CD14-positive monocyte (primary cell): ENCODE data around the gene VASH2. TPM values are rescaled to one million over a fixed set of nuclear protein-coding genes. Genes with fewer than 3 reads are reported as not detected.

Experiments
- DNase-seq, 3 donors: peaks; one replicate each; pipeline ENCODE4 v3.0.0-alpha.2; 2011 to 2022
- H2AFZ ChIP-seq: 2 replicates; pipeline ENCODE4 v1.6.0; 2012; ENCODE audit warnings: mild to moderate bottlenecking, low read depth, low read length, inconsistent platforms; ENCODE audit not compliant: insufficient read depth, poor library complexity, severe bottlenecking
- H3K27ac ChIP-seq, 2 donors: 1 replicate in 1 of 2; 2 replicates in 1 of 2; pipeline ENCODE4 v1.5.1; 2012 to 2013; ENCODE audit warnings: low read length in 2 of 2, control low read depth in 1 of 2, inconsistent platforms in 1 of 2, low read depth in 1 of 2, mild to moderate bottlenecking in 1 of 2
- H3K27me3 ChIP-seq, 2 donors: one replicate each; pipeline versions ENCODE4 v1.6.0 to v1.6.1; 2011 to 2013; ENCODE audit warnings: low read length in 2 of 2; ENCODE audit not compliant: control insufficient read depth in 2 of 2, insufficient read depth in 2 of 2
- H3K36me3 ChIP-seq, 2 donors: replicated peaks in 1 of 2; 1 replicate in 1 of 2; 2 replicates in 1 of 2; pipeline versions ENCODE4 v1.5.1 to v1.6.1; 2012 to 2013; ENCODE audit warnings: low read length in 2 of 2, control low read depth in 1 of 2, inconsistent platforms in 1 of 2, mild to moderate bottlenecking in 1 of 2; ENCODE audit not compliant: insufficient read depth in 2 of 2, control insufficient read depth in 1 of 2
- H3K4me1 ChIP-seq, 2 donors: 1 replicate in 1 of 2; 2 replicates in 1 of 2; pipeline versions ENCODE4 v1.5.1 to v1.6.1; 2012 to 2013; ENCODE audit warnings: low read length in 2 of 2, control low read depth in 1 of 2, inconsistent platforms in 1 of 2, mild to moderate bottlenecking in 1 of 2, moderate library complexity in 1 of 2; ENCODE audit not compliant: insufficient read depth in 2 of 2, control insufficient read depth in 1 of 2
- H3K4me2 ChIP-seq: replicated peaks from 2 replicates; pipeline ENCODE3; 2012; ENCODE audit warnings: low read length, moderate library complexity, mild to moderate bottlenecking; ENCODE audit not compliant: poor library complexity, severe bottlenecking; ENCODE audit errors: extremely low read depth
- H3K4me3 ChIP-seq, 3 experiments: fragments of 200-600 bp in 1 of 3; sonication (generic) in 1 of 3; replicated peaks in 1 of 3; 1 replicate in 2 of 3; 2 replicates in 1 of 3; pipeline ENCODE4 v1.5.1; 2011 to 2013; ENCODE audit warnings: low read length in 3 of 3, mild to moderate bottlenecking in 3 of 3, control low read depth in 2 of 3, low read depth in 2 of 3, inconsistent platforms in 1 of 3, moderate library complexity in 1 of 3
- H3K79me2 ChIP-seq: 2 replicates; pipeline ENCODE4 v1.6.0; 2012; ENCODE audit warnings: mild to moderate bottlenecking, control low read depth, inconsistent platforms, low read length, moderate library complexity; ENCODE audit not compliant: insufficient read depth
- H3K9ac ChIP-seq: 2 replicates; pipeline ENCODE4 v1.6.0; 2017; ENCODE audit warnings: low read length, mild to moderate bottlenecking; ENCODE audit not compliant: insufficient read depth, poor library complexity, severe bottlenecking
- H3K9me3 ChIP-seq, 2 donors: replicated peaks in 1 of 2; 1 replicate in 1 of 2; 2 replicates in 1 of 2; pipeline versions ENCODE4 v1.5.1 to v1.6.1; 2012 to 2013; ENCODE audit warnings: low read length in 2 of 2, control low read depth in 1 of 2; ENCODE audit not compliant: control insufficient read depth in 1 of 2, insufficient read depth in 1 of 2
- H4K20me1 ChIP-seq: 2 replicates; pipeline ENCODE4 v1.6.0; 2012; ENCODE audit warnings: mild to moderate bottlenecking, low read length, control low read depth, moderate library complexity; ENCODE audit not compliant: insufficient read depth
- H3K27ac Mint-ChIP-seq, 7 donors: one replicate each; pipeline ENCODE4 v1.8.0; 2020; ENCODE audit warnings: mild to moderate bottlenecking in 7 of 7, mixed read lengths in 7 of 7, moderate library complexity in 6 of 7, inconsistent platforms in 2 of 7
- H3K27me3 Mint-ChIP-seq, 3 donors: one replicate each; pipeline ENCODE4 v1.8.0; 2021 to 2022; ENCODE audit warnings: low read depth in 3 of 3, mild to moderate bottlenecking in 3 of 3, mixed read lengths in 3 of 3, moderate library complexity in 3 of 3, inconsistent platforms in 1 of 3
- H3K36me3 Mint-ChIP-seq, 2 donors: one replicate each; pipeline ENCODE4 v1.8.0; 2020; ENCODE audit warnings: mixed read lengths in 2 of 2, inconsistent platforms in 1 of 2, mild to moderate bottlenecking in 1 of 2
- H3K4me1 Mint-ChIP-seq: one replicate; pipeline ENCODE4 v1.8.0; 2020; ENCODE audit warnings: mild to moderate bottlenecking, mixed read lengths
- H3K4me3 Mint-ChIP-seq, 2 donors: one replicate each; pipeline ENCODE4 v1.8.0; 2020; ENCODE audit warnings: mild to moderate bottlenecking in 2 of 2, mixed read lengths in 2 of 2, moderate library complexity in 1 of 2
- H3K9me3 Mint-ChIP-seq, 7 donors: one replicate each; pipeline ENCODE4 v1.8.0; 2020 to 2022; ENCODE audit warnings: mixed read lengths in 7 of 7, mild to moderate bottlenecking in 6 of 7, moderate library complexity in 6 of 7, inconsistent platforms in 2 of 7
- WGBS: methylation state at CpG from one replicate; pipeline ENCODE4 v1.1.5; 2013; ENCODE audit warnings: missing lambda C conversion rate; ENCODE audit not compliant: insufficient coverage; 5-methylcytosine and 5-hydroxymethylcytosine counted together
- intact Hi-C, 2 donors: fragments of 100-400 bp; cut with micrococcal nuclease; formaldehyde crosslinking; loops; one replicate each; pipeline versions ENCODE4 v1.15.0 to v1.15.1; 2023
- polyA plus RNA-seq, 3 donors: library from polyadenylated mRNA; depleted of rRNA in 1 of 3; unstranded in 2 of 3; stranded (reverse) in 1 of 3; fragments of 300-500 nt in 2 of 3; fragments of >200 nt in 1 of 3; fragmentation: Illumina TruSeq in 2 of 3; gene quantifications; 1 replicate in 2 of 3; 2 replicates in 1 of 3; pipeline ENCODE4 v1.2.3, GENCODE V29; 2012 to 2021
- TF ChIP-seq, protein P1 (sequence below): fragments of 200-600 bp; IDR thresholded peaks from one replicate; pipeline ENCODE4 v1.8.0; 2022; ENCODE audit warnings: antibody characterized with exemption, mild to moderate bottlenecking

VASH2 gene
- polyA plus RNA-seq, 3 donors: 0.07 TPM; not detected in 2

DNA sequence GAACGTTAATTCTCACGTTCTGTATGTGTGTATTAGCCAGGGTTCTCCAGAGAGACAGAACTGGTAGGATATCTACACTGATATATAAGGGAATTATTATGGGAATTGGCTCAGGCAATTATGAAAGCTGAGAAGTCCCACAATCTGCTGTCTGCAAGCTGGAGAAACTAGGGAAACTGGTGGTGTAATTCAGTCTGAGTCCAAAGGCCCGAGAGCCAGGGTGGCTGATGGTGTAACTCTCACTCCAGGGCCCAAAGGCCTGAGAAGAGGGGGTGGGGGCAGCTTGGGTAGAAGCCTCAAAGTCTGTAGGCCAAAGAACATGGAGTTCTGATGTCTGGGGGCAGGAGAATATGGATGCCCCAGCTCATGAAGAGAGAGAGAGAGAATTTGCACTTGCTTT is 13.3 kb upstream of the VASH2 start:
- intact Hi-C loops: no loop called here
- DNase-seq: no peak
- Histone ChIP-seq H3K4me2 (no peak overlapping the region), H3K4me1 (no peaks in the 10 kb centered on the region), H3K27me3 (no peaks in the 10 kb centered on the region), H3K79me2 (no peaks in the 10 kb centered on the region), H3K4me3 (no peak overlapping the region), H4K20me1 (no peaks in the 10 kb centered on the region), H3K36me3 (no peaks in the 10 kb centered on the region), H3K27ac (no peak overlapping the region), H3K9me3 (no peaks in the 10 kb centered on the region), H2AFZ (no peak overlapping the region), H3K9ac (no peak overlapping the region)
- peaks cover 3 to 6% (median 5%) of the 10 kb centered on the region in 3 donors for H3K27me3 Mint-ChIP-seq
- no peak overlapping the region for H3K4me3 Mint-ChIP-seq
- no peaks in the 10 kb centered on the region for H3K4me1 Mint-ChIP-seq
- H3K27ac Mint-ChIP-seq: no peak overlapping the region
- 100% methylated on average over 3 of the region's 3 CpGs for WGBS
- TF ChIP-seq, protein P1, sequence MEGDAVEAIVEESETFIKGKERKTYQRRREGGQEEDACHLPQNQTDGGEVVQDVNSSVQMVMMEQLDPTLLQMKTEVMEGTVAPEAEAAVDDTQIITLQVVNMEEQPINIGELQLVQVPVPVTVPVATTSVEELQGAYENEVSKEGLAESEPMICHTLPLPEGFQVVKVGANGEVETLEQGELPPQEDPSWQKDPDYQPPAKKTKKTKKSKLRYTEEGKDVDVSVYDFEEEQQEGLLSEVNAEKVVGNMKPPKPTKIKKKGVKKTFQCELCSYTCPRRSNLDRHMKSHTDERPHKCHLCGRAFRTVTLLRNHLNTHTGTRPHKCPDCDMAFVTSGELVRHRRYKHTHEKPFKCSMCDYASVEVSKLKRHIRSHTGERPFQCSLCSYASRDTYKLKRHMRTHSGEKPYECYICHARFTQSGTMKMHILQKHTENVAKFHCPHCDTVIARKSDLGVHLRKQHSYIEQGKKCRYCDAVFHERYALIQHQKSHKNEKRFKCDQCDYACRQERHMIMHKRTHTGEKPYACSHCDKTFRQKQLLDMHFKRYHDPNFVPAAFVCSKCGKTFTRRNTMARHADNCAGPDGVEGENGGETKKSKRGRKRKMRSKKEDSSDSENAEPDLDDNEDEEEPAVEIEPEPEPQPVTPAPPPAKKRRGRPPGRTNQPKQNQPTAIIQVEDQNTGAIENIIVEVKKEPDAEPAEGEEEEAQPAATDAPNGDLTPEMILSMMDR: no peak
- H3K36me3 Mint-ChIP-seq: peaks cover 0 to 3% of the 10 kb centered on the region in 2 donors
- peaks cover 0 to 12% (median 5%) of the 10 kb centered on the region in 7 donors for H3K9me3 Mint-ChIP-seq

GRCh38 chr1:212938846-212939245 is 11.5 kb upstream of the VASH2 start:
- H3K4me1 ChIP-seq: no peaks in the 10 kb centered on the region
- no peaks in the 10 kb centered on the region for H3K36me3 ChIP-seq
- Mint-ChIP-seq H3K4me1 (peaks cover 3% of the 10 kb centered on the region), H3K27ac (peak overlapping the region in 1 of 7 donors; percentile 20), H3K9me3 (peaks cover 3 to 17% (median 10%) of the 10 kb centered on the region in 7 donors), H3K36me3 (peaks cover 0 to 3% of the 10 kb centered on the region in 2 donors), H3K27me3 (peaks cover 3 to 6% (median 5%) of the 10 kb centered on the region in 3 donors), H3K4me3 (no peak overlapping the region)
- H3K27me3 ChIP-seq: no peaks in the 10 kb centered on the region
- TF ChIP-seq, protein P1: no peak
- no peak overlapping the region for H3K27ac ChIP-seq
- DNase-seq: no peak
- H3K4me3 ChIP-seq: no peak overlapping the region
- H3K9ac ChIP-seq: no peak overlapping the region
- no peak overlapping the region for H2AFZ ChIP-seq
- H3K9me3 ChIP-seq: no peaks in the 10 kb centered on the region
- 96% methylated on average over 2 of the region's 6 CpGs for WGBS
- intact Hi-C loops: no loop called here
- no peak overlapping the region for H3K4me2 ChIP-seq
- H3K79me2 ChIP-seq: no peaks in the 10 kb centered on the region
- H4K20me1 ChIP-seq: no peaks in the 10 kb centered on the region
